HepG2 (cell line): ENCODE results near the gene KIZ. TPM values are rescaled to one million over a fixed set of nuclear protein-coding genes. Genes with fewer than 3 reads are reported as not detected.

Source experiments
- GFI1 ChIP-seq: sonication (generic); formaldehyde crosslinking; IDR thresholded peaks from 2 replicates; pipeline ENCODE4 v1.5.0; 2020; ENCODE audit warnings: missing genetic modification reagents, mild to moderate bottlenecking, borderline replicate concordance
- KLF15 ChIP-seq: sonication (generic); formaldehyde crosslinking; IDR thresholded peaks from 2 replicates; pipeline ENCODE4 v1.8.1; 2023; ENCODE audit warnings: borderline replicate concordance, mild to moderate bottlenecking, inconsistent platforms, missing genetic modification reagents, mixed read lengths
- MYC ChIP-seq: sonication (generic); formaldehyde crosslinking; IDR thresholded peaks from 2 replicates; pipeline ENCODE4 v1.9.0; 2021; ENCODE audit warnings: missing genetic modification reagents, borderline replicate concordance
- NKX3-1 ChIP-seq: sonication (generic); formaldehyde crosslinking; IDR thresholded peaks from 2 replicates; pipeline ENCODE4 v1.5.0; 2020; ENCODE audit warnings: missing genetic modification reagents
- RFXAP ChIP-seq: sonication (generic); formaldehyde crosslinking; IDR thresholded peaks from 2 replicates; pipeline ENCODE4 v1.4.0; 2020; ENCODE audit warnings: missing genetic modification reagents, borderline replicate concordance
- SMC3 ChIP-seq: IDR thresholded peaks from 2 replicates; pipeline ENCODE4 v1.6.1; 2011; ENCODE audit warnings: low read length, improper control_type of control experiment
- THAP11 ChIP-seq: IDR thresholded peaks from 2 replicates; pipeline ENCODE4 v1.6.1; 2016; ENCODE audit warnings: missing biosample characterization, missing genetic modification reagents
- ZFP62 ChIP-seq: sonication (generic); formaldehyde crosslinking; IDR thresholded peaks from 2 replicates; pipeline ENCODE4 v1.4.0; 2020; ENCODE audit warnings: missing genetic modification reagents
- ZFP90 ChIP-seq: sonication (generic); formaldehyde crosslinking; IDR thresholded peaks from 2 replicates; pipeline ENCODE4 v1.8.0; 2022; ENCODE audit warnings: missing genetic modification reagents, mild to moderate bottlenecking, inconsistent platforms, borderline replicate concordance
- ZNF224 ChIP-seq: sonication (generic); formaldehyde crosslinking; IDR thresholded peaks from 2 replicates; pipeline ENCODE4 v1.5.0; 2020; ENCODE audit warnings: mild to moderate bottlenecking, missing genetic modification reagents
- ZSCAN20 ChIP-seq: sonication (generic); formaldehyde crosslinking; IDR thresholded peaks from 2 replicates; pipeline ENCODE4 v1.4.0; 2020; ENCODE audit warnings: missing genetic modification reagents, mild to moderate bottlenecking, borderline replicate concordance
- polyA plus RNA-seq, 8 experiments: library from polyadenylated mRNA; depleted of rRNA in 3 of 8; stranded (reverse) in 7 of 8; unstranded in 1 of 8; fragments of >200 nt; fragmentation: Illumina TruSeq in 4 of 8; extraction: Trizol in 4 of 8; gene quantifications; 2 replicates each; pipeline versions ENCODE4 v1.2.1 to v1.2.3, GENCODE V29; 2011 to 2016; ENCODE audit warnings: low read depth in 4 of 8, missing spikeins in 1 of 8, mixed read lengths in 1 of 8; ENCODE audit not compliant: insufficient read depth in 1 of 8
- total RNA-seq, 5 experiments: library from RNA; depleted of rRNA; stranded (reverse); fragments of >200 nt; fragmentation: Illumina TruSeq; extraction: Trizol; gene quantifications; 2 replicates each; pipeline ENCODE4 v1.2.3, GENCODE V29; 2016; ENCODE audit warnings: low read depth in 1 of 5
- TF ChIP-seq, protein P1 (sequence below): sonication (generic); formaldehyde crosslinking; IDR thresholded peaks from 2 replicates; pipeline ENCODE4 v1.4.0; 2020; ENCODE audit warnings: mild to moderate bottlenecking, missing genetic modification reagents, borderline replicate concordance
- TF ChIP-seq, protein P2 (sequence below): sonication (generic); formaldehyde crosslinking; IDR thresholded peaks from 2 replicates; pipeline ENCODE4 v1.8.0; 2023; ENCODE audit warnings: mild to moderate bottlenecking, missing genetic modification reagents
- TF ChIP-seq, protein P3 (sequence below): sonication (generic); formaldehyde crosslinking; IDR thresholded peaks from 2 replicates; pipeline ENCODE4 v1.5.0; 2020; ENCODE audit warnings: missing genetic modification reagents
- TF ChIP-seq, protein P4 (sequence below): IDR thresholded peaks from 2 replicates; pipeline ENCODE4 v1.6.1; 2016; ENCODE audit warnings: low read depth, borderline replicate concordance
- TF ChIP-seq, protein P5 (sequence below): sonication (generic); formaldehyde crosslinking; IDR thresholded peaks from 2 replicates; pipeline ENCODE4 v1.4.0; 2020; ENCODE audit warnings: missing genetic modification reagents

KIZ gene
- total and polyA plus RNA-seq, 2 of the 13 experiments (the other 11 are each of a cell fraction or from before 2014, with no cell fraction given), result 46.3 to 114 TPM

DNA sequence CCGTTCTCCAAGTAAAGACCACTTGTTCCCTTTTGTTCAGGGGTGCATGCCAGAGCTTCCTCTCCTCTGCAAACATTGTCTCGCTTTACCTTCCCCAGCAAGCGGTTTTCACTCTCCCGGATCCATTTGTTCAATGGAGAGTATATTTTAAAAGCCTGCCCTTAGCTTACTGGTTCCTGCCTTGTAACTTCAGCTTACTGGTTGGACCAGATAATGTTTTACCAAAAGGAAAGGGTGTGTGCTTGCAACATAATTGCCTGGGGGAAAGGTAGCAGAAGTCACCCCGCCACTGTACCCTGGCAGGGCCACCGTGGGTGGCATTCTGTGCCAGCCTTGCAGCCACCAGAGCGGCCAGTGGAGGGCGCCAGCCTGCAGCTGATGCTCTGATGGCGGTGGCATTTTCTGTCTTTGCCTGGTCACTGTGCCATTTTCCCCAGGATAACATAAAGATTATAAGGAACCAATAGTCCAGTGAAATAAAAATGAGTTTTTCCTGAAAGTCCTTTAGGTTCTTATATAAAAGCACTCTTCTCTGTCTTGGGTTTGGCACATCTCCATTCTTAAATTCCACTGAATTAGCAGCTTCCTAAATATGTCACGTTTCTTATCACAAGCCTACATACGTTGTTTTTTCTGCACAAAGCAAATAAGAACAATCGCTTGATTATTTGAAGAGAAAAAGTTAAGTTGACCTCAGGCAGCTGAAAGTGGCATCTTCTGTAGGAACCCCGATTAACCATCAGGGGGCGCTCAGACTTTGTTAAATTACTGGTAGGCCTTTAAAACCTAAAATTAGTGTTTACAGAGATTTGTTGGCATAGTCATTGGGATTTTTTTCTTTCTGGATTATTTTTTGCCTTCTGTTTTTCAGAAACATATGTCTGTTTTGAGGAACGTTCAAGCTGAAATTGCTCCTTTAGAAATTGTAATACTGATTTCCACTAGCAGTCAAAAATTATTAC, 109.9 kb downstream of the KIZ start (continued):
- TF ChIP-seq RFXAP (CRISPR knock-in tag) (0 out of 2 replicates have a peak, but pooled peaks have one; percentile 43), GFI1 (CRISPR knock-in tag) (0 out of 2 replicates have a peak, but pooled peaks have one; percentile 34), ZFP62 (CRISPR knock-in tag) (no peak), NKX3-1 (CRISPR knock-in tag) (0 out of 2 replicates have a peak, but pooled peaks have one; percentile 52), THAP11 (CRISPR knock-in tag) (no peak), KLF15 (CRISPR knock-in tag) (0 out of 2 replicates have a peak, but pooled peaks have one; percentile 12), ZFP90 (CRISPR knock-in tag) (no peak), ZNF224 (CRISPR knock-in tag) (no peak), ZSCAN20 (CRISPR knock-in tag) (0 out of 2 replicates have a peak, but pooled peaks have one; percentile 42), MYC (CRISPR knock-in tag) (peak; percentile 31; the same call in 1 of the 2 replicates), SMC3 (peak; percentile 92)
- TF ChIP-seq, protein P1, sequence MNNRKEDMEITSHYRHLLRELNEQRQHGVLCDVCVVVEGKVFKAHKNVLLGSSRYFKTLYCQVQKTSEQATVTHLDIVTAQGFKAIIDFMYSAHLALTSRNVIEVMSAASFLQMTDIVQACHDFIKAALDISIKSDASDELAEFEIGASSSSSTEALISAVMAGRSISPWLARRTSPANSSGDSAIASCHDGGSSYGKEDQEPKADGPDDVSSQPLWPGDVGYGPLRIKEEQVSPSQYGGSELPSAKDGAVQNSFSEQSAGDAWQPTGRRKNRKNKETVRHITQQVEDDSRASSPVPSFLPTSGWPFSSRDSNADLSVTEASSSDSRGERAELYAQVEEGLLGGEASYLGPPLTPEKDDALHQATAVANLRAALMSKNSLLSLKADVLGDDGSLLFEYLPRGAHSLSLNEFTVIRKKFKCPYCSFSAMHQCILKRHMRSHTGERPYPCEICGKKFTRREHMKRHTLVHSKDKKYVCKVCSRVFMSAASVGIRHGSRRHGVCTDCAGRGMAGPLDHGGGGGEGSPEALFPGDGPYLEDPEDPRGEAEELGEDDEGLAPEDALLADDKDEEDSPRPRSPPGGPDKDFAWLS, result no peak
- TF ChIP-seq, protein P2, sequence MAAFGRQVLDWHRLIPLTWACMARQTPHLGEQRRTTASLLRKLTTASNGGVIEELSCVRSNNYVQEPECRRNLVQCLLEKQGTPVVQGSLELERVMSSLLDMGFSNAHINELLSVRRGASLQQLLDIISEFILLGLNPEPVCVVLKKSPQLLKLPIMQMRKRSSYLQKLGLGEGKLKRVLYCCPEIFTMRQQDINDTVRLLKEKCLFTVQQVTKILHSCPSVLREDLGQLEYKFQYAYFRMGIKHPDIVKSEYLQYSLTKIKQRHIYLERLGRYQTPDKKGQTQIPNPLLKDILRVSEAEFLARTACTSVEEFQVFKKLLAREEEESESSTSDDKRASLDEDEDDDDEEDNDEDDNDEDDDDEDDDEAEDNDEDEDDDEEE (CRISPR knock-in tag), result no peak; the same call in 1 of the 2 replicates
- TF ChIP-seq, protein P3, sequence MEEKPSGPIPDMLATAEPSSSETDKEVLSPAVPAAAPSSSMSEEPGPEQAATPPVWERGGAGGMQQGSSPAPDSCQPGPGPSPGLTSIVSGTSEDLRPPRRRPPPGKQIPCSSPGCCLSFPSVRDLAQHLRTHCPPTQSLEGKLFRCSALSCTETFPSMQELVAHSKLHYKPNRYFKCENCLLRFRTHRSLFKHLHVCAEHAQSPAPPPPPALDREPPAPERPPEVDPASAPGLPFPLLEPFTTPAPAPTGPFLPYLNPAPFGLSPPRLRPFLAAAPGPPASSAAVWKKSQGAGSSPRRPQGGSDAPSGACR (CRISPR knock-in tag), result 0 out of 2 replicates have a peak, but pooled peaks have one; percentile 24
- TF ChIP-seq, protein P4, sequence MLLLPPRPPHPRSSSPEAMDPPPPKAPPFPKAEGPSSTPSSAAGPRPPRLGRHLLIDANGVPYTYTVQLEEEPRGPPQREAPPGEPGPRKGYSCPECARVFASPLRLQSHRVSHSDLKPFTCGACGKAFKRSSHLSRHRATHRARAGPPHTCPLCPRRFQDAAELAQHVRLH (CRISPR knock-in tag), result 0 out of 2 replicates have a peak, but pooled peaks have one; percentile 42
- TF ChIP-seq, protein P5, sequence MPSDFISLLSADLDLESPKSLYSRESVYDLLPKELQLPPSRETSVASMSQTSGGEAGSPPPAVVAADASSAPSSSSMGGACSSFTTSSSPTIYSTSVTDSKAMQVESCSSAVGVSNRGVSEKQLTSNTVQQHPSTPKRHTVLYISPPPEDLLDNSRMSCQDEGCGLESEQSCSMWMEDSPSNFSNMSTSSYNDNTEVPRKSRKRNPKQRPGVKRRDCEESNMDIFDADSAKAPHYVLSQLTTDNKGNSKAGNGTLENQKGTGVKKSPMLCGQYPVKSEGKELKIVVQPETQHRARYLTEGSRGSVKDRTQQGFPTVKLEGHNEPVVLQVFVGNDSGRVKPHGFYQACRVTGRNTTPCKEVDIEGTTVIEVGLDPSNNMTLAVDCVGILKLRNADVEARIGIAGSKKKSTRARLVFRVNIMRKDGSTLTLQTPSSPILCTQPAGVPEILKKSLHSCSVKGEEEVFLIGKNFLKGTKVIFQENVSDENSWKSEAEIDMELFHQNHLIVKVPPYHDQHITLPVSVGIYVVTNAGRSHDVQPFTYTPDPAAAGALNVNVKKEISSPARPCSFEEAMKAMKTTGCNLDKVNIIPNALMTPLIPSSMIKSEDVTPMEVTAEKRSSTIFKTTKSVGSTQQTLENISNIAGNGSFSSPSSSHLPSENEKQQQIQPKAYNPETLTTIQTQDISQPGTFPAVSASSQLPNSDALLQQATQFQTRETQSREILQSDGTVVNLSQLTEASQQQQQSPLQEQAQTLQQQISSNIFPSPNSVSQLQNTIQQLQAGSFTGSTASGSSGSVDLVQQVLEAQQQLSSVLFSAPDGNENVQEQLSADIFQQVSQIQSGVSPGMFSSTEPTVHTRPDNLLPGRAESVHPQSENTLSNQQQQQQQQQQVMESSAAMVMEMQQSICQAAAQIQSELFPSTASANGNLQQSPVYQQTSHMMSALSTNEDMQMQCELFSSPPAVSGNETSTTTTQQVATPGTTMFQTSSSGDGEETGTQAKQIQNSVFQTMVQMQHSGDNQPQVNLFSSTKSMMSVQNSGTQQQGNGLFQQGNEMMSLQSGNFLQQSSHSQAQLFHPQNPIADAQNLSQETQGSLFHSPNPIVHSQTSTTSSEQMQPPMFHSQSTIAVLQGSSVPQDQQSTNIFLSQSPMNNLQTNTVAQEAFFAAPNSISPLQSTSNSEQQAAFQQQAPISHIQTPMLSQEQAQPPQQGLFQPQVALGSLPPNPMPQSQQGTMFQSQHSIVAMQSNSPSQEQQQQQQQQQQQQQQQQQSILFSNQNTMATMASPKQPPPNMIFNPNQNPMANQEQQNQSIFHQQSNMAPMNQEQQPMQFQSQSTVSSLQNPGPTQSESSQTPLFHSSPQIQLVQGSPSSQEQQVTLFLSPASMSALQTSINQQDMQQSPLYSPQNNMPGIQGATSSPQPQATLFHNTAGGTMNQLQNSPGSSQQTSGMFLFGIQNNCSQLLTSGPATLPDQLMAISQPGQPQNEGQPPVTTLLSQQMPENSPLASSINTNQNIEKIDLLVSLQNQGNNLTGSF, result peak; percentile 58; the same call in 1 of the 2 replicates
